ENCODE measurements around the gene BLOC1S2. TPM values are rescaled to one million over a fixed set of nuclear protein-coding genes. Genes with fewer than 3 reads are reported as not detected.
A peak's percentile ranks its signal among the peaks of the same experiment; 100 is the strongest.

BLOC1S2 gene
- total RNA-seq, 4 donors from 2014 or later: 11.2 to 23.4 (median 17.5) TPM

GRCh38 chr10:100265821-100266485 is 20.5 kb downstream of the BLOC1S2 start:
- peak overlapping the region; percentile 81 to 97 (median 93) for H3K4me3 ChIP-seq
- intact Hi-C loops (cut with DNase I): no loop called here

DNA sequence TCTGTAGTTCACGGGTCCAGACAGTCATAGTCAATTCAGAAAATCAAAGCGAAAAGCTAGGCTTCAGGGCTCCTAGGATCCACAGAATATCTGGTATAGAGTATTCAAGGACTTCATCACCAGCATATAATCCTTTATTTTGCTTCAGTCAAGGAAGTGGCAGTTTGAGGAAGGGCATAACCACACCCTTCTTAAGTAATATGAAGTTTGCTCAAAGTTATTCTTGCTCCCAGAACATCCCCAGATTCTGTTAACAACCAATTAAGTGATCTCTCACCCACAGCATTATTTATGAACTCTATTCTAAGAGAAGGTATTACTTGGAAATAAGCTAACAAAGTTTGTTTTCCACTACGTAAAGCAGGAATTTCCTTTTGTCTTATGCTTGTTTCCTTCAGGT is 32.3 kb downstream of the BLOC1S2 start:
- no peak for DNase-seq (ENCODE audit: extremely low spot score)
- intact Hi-C loops (cut with DNase I): no loop called here
- no peaks in the 10 kb centered on the region for H3K27me3 ChIP-seq
- peaks cover 51 to 100% (median 87%) of the 10 kb centered on the region in 4 donors for H3K36me3 ChIP-seq
- H3K9me3 ChIP-seq: no peaks in the 10 kb centered on the region
- no peaks in the 10 kb centered on the region for H3K4me1 ChIP-seq
- TF ChIP-seq POLR2A (IDR thresholded peaks at IDR 0.05; ENCODE audit: low read depth) (no peak), CTCF (IDR thresholded peaks at IDR 0.05) (no peak), POLR2AphosphoS5 (IDR thresholded peaks at IDR 0.05) (no peak), EP300 (IDR thresholded peaks at IDR 0.05) (no peak)
- no peak overlapping the region for H3K27ac ChIP-seq (replicated peaks in 1 of 4)
- WGBS: 89% methylated on average over 3 of the region's 3 CpGs
- no peak overlapping the region for H3K4me3 ChIP-seq

More at GRCh38 chr10:100265821-100266485, 20.5 kb downstream of the BLOC1S2 start:
- H3K27ac ChIP-seq (replicated peaks in 1 of 4): no peak overlapping the region
- H3K4me1 ChIP-seq: peaks cover 17 to 35% (median 31%) of the 10 kb centered on the region in 4 donors
- no peaks in the 10 kb centered on the region for H3K9me3 ChIP-seq
- WGBS: 89% methylated on average over 15 of the region's 15 CpGs
- no peaks in the 10 kb centered on the region for H3K27me3 ChIP-seq
- DNase-seq (ENCODE audit: extremely low spot score): no peak
- TF ChIP-seq POLR2A (IDR thresholded peaks at IDR 0.05; ENCODE audit: low read depth) (no peak), CTCF (IDR thresholded peaks at IDR 0.05) (no peak)
- peaks cover 0 to 16% (median 4%) of the 10 kb centered on the region in 4 donors for H3K36me3 ChIP-seq

GRCh38 chr10:100253041-100253440 is 33.4 kb downstream of the BLOC1S2 start:
- no peaks in the 10 kb centered on the region for H3K9me3 ChIP-seq
- no peaks in the 10 kb centered on the region for H3K4me1 ChIP-seq
- no peak overlapping the region for H3K4me3 ChIP-seq
- peaks cover 54 to 100% (median 89%) of the 10 kb centered on the region in 4 donors for H3K36me3 ChIP-seq
- intact Hi-C loops (cut with DNase I): no loop called here
- WGBS: 94% methylated on average over 5 of the region's 5 CpGs
- DNase-seq (ENCODE audit: extremely low spot score): no peak
- no peaks in the 10 kb centered on the region for H3K27me3 ChIP-seq
- TF ChIP-seq CTCF (IDR thresholded peaks at IDR 0.05) (no peak), EP300 (IDR thresholded peaks at IDR 0.05) (no peak), POLR2A (IDR thresholded peaks at IDR 0.05; ENCODE audit: low read depth) (no peak), POLR2AphosphoS5 (IDR thresholded peaks at IDR 0.05) (no peak)
- no peak overlapping the region for H3K27ac ChIP-seq (replicated peaks in 1 of 4)

DNA sequence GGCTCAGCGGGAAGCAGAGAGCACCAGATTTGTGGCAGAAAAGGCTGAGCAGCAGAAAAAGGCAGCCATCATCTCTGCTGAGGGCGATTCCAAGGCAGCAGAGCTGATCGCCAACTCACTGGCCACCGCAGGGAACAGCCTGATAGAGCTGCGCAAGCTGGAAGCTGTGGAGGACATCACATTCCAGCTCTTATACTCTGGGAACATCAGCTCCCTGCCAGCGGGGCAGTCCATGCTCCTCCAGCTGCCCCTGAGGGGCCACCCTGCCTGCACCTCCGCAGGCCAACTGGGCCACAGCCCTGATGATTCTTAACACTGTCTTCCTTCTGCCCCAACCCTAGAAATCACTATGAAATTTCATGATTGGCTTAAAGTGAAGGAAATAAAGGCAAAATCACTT is 37.7 kb downstream of the BLOC1S2 start:
- no peaks in the 10 kb centered on the region for H3K27me3 ChIP-seq
- 97% methylated on average over 7 of the region's 7 CpGs for WGBS
- H3K4me1 ChIP-seq: peaks cover 0 to 4% (median 0%) of the 10 kb centered on the region in 4 donors
- H3K9me3 ChIP-seq: no peaks in the 10 kb centered on the region
- peaks cover 66 to 100% (median 89%) of the 10 kb centered on the region in 4 donors for H3K36me3 ChIP-seq
- H3K27ac ChIP-seq (replicated peaks in 1 of 4): no peak overlapping the region
- H3K4me3 ChIP-seq: no peak overlapping the region
- no peak for DNase-seq (ENCODE audit: extremely low spot score)
- no peak for TF ChIP-seq CTCF (IDR thresholded peaks at IDR 0.05)
- no peak for TF ChIP-seq POLR2AphosphoS5 (IDR thresholded peaks at IDR 0.05)
- no peak for TF ChIP-seq POLR2A (IDR thresholded peaks at IDR 0.05; ENCODE audit: low read depth)
- intact Hi-C loops (cut with DNase I): no loop called here

Data from esophagus muscularis mucosa (tissue), 4 donors.